HEK293 (cell line): Measurements from ENCODE around the gene RTBDN.

Experiments used
- ATF2 ChIP-seq: fragments of 450-650 bp; formaldehyde crosslinking; IDR thresholded peaks from 2 replicates; pipeline ENCODE4 v1.5.1; 2016; ENCODE audit warnings: missing biosample characterization, missing genetic modification characterization, low read depth
- BCL6B ChIP-seq: fragments of 450-650 bp; formaldehyde crosslinking; IDR thresholded peaks from 2 replicates; pipeline ENCODE4 v1.5.1; 2017; ENCODE audit warnings: missing biosample characterization, missing genetic modification characterization
- INSM2 ChIP-seq: fragments of 450-650 bp; formaldehyde crosslinking; IDR thresholded peaks from 2 replicates; pipeline ENCODE4 v1.5.1; 2016; ENCODE audit warnings: missing biosample characterization, missing genetic modification characterization
- KLF10 ChIP-seq: fragments of 450-650 bp; IDR thresholded peaks from 2 replicates; pipeline ENCODE4 v1.5.1; 2018; ENCODE audit warnings: missing biosample characterization, mild to moderate bottlenecking, missing genetic modification characterization
- REPIN1 ChIP-seq: fragments of 450-650 bp; formaldehyde crosslinking; IDR thresholded peaks from 2 replicates; pipeline ENCODE4 v1.5.1; 2017; ENCODE audit warnings: missing biosample characterization, missing genetic modification characterization, low read depth
- TCF7L2 ChIP-seq: IDR thresholded peaks from 2 replicates; pipeline ENCODE4 v1.6.1; 2011; ENCODE audit warnings: low read depth, mild to moderate bottlenecking, inconsistent platforms, low read length, moderate library complexity, borderline replicate concordance
- WT1 ChIP-seq: fragments of 450-650 bp; formaldehyde crosslinking; IDR thresholded peaks from 2 replicates; pipeline ENCODE4 v1.5.1; 2016; ENCODE audit warnings: missing biosample characterization, missing genetic modification characterization
- YY1 ChIP-seq: fragments of 450-650 bp; formaldehyde crosslinking; IDR thresholded peaks from 2 replicates; pipeline ENCODE4 v1.5.1; 2018; ENCODE audit warnings: missing biosample characterization, missing genetic modification characterization
- ZBTB20 ChIP-seq: fragments of 450-650 bp; formaldehyde crosslinking; IDR thresholded peaks from 2 replicates; pipeline ENCODE4 v1.5.1; 2016; ENCODE audit warnings: missing biosample characterization, missing genetic modification characterization
- ZBTB48 ChIP-seq: fragments of 450-650 bp; formaldehyde crosslinking; IDR thresholded peaks from 2 replicates; pipeline ENCODE4 v1.5.1; 2016; ENCODE audit warnings: missing biosample characterization, missing genetic modification characterization
- ZBTB7A ChIP-seq: fragments of 450-650 bp; formaldehyde crosslinking; IDR thresholded peaks from 2 replicates; pipeline ENCODE4 v1.5.1; 2016; ENCODE audit warnings: low read depth, missing biosample characterization, missing genetic modification characterization
- ZBTB8A ChIP-seq: fragments of 450-650 bp; formaldehyde crosslinking; IDR thresholded peaks from 2 replicates; pipeline ENCODE4 v1.5.1; 2016; ENCODE audit warnings: missing biosample characterization, missing genetic modification characterization
- ZFP69B ChIP-seq: fragments of 450-650 bp; formaldehyde crosslinking; IDR thresholded peaks from 2 replicates; pipeline ENCODE4 v1.5.1; 2016; ENCODE audit warnings: missing biosample characterization, missing genetic modification characterization
- ZNF202 ChIP-seq: fragments of 450-650 bp; formaldehyde crosslinking; IDR thresholded peaks from 2 replicates; pipeline ENCODE4 v1.5.1; 2016; ENCODE audit warnings: missing biosample characterization, missing genetic modification characterization, borderline replicate concordance
- ZNF214 ChIP-seq: fragments of 450-650 bp; formaldehyde crosslinking; IDR thresholded peaks from 2 replicates; pipeline ENCODE4 v1.5.1; 2017; ENCODE audit warnings: missing biosample characterization, mild to moderate bottlenecking, missing genetic modification characterization, borderline replicate concordance
- ZNF24 ChIP-seq: fragments of 450-650 bp; formaldehyde crosslinking; IDR thresholded peaks from 2 replicates; pipeline ENCODE4 v1.5.1; 2016; ENCODE audit warnings: missing biosample characterization, missing genetic modification characterization
- ZNF266 ChIP-seq: fragments of 450-650 bp; formaldehyde crosslinking; IDR thresholded peaks from 2 replicates; pipeline ENCODE4 v1.5.1; 2016; ENCODE audit warnings: missing biosample characterization, missing genetic modification characterization, low read depth
- ZNF280D ChIP-seq: fragments of 450-650 bp; formaldehyde crosslinking; IDR thresholded peaks from 2 replicates; pipeline ENCODE4 v1.5.1; 2016; ENCODE audit warnings: missing biosample characterization, missing genetic modification characterization
- ZNF302 ChIP-seq: fragments of 450-650 bp; formaldehyde crosslinking; IDR thresholded peaks from 2 replicates; pipeline ENCODE4 v1.5.1; 2016; ENCODE audit warnings: missing biosample characterization, missing genetic modification characterization, low read depth
- ZNF48 ChIP-seq: fragments of 450-650 bp; formaldehyde crosslinking; IDR thresholded peaks from 2 replicates; pipeline ENCODE4 v1.5.1; 2016; ENCODE audit warnings: missing biosample characterization, missing genetic modification characterization
- ZNF501 ChIP-seq: fragments of 450-650 bp; formaldehyde crosslinking; IDR thresholded peaks from 2 replicates; pipeline ENCODE4 v1.5.1; 2016; ENCODE audit warnings: missing biosample characterization, missing genetic modification characterization
- ZNF549 ChIP-seq: fragments of 450-650 bp; IDR thresholded peaks from 2 replicates; pipeline ENCODE4 v1.5.1; 2018; ENCODE audit warnings: missing biosample characterization, missing genetic modification characterization, mild to moderate bottlenecking, inconsistent platforms, moderate library complexity
- ZNF585B ChIP-seq: fragments of 450-650 bp; formaldehyde crosslinking; IDR thresholded peaks from 2 replicates; pipeline ENCODE4 v1.5.1; 2016; ENCODE audit warnings: missing biosample characterization, missing genetic modification characterization
- ZNF621 ChIP-seq: fragments of 450-650 bp; formaldehyde crosslinking; IDR thresholded peaks from 2 replicates; pipeline ENCODE4 v1.5.1; 2017; ENCODE audit warnings: missing biosample characterization, missing genetic modification characterization
- ZNF626 ChIP-seq: fragments of 450-650 bp; sonication (Bioruptor Pico); formaldehyde crosslinking; IDR thresholded peaks from 2 replicates; pipeline ENCODE4 v1.5.1; 2018; ENCODE audit warnings: missing biosample characterization, missing genetic modification characterization, inconsistent platforms
- ZNF639 ChIP-seq: fragments of 450-650 bp; formaldehyde crosslinking; IDR thresholded peaks from 2 replicates; pipeline ENCODE4 v1.5.1; 2016; ENCODE audit warnings: missing biosample characterization, missing genetic modification characterization
- ZNF660 ChIP-seq: fragments of 450-650 bp; IDR thresholded peaks from 2 replicates; pipeline ENCODE4 v1.5.1; 2018; ENCODE audit warnings: missing biosample characterization, mild to moderate bottlenecking, missing genetic modification characterization
- ZNF701 ChIP-seq: fragments of 450-650 bp; formaldehyde crosslinking; IDR thresholded peaks from 2 replicates; pipeline ENCODE4 v1.5.1; 2016; ENCODE audit warnings: missing biosample characterization, missing genetic modification characterization
- ZNF768 ChIP-seq: fragments of 450-650 bp; formaldehyde crosslinking; IDR thresholded peaks from 2 replicates; pipeline ENCODE4 v1.5.1; 2018; ENCODE audit warnings: missing biosample characterization, mild to moderate bottlenecking, missing genetic modification characterization
- ZNF777 ChIP-seq: fragments of 450-650 bp; formaldehyde crosslinking; IDR thresholded peaks from 2 replicates; pipeline ENCODE4 v1.5.1; 2017; ENCODE audit warnings: missing biosample characterization, missing genetic modification characterization, borderline replicate concordance
- ZNF791 ChIP-seq: fragments of 450-650 bp; formaldehyde crosslinking; IDR thresholded peaks from 2 replicates; pipeline ENCODE4 v1.5.1; 2016; ENCODE audit warnings: missing biosample characterization, missing genetic modification characterization
- ZNF843 ChIP-seq: fragments of 450-650 bp; formaldehyde crosslinking; IDR thresholded peaks from 2 replicates; pipeline ENCODE4 v1.5.1; 2016; ENCODE audit warnings: missing biosample characterization, missing genetic modification characterization

The RTBDN gene

GRCh38 chr19:12806242-12807081, 27.9 kb downstream of the RTBDN start, which contains the start of gene RNASEH2A (continued):
- TF ChIP-seq ZNF266 (tag by site-specific recombination) (no peak), KLF10 (tag by site-specific recombination) (peak; percentile 81; the same call in 1 of the 2 replicates), ZNF843 (0 out of 2 replicates have a peak, but pooled peaks have one; percentile 39), TCF7L2 (no peak), ZNF24 (tag by site-specific recombination) (0 out of 2 replicates have a peak, but pooled peaks have one; percentile 32), ZNF768 (tag by site-specific recombination) (no peak), ZNF501 (tag by site-specific recombination) (peak; percentile 98), ZNF777 (tag by site-specific recombination) (peak; percentile 90; the same call in 1 of the 2 replicates), ZNF639 (tag by site-specific recombination) (no peak; the same call in 1 of the 2 replicates), REPIN1 (tag by site-specific recombination) (peak; percentile 85; the same call in 1 of the 2 replicates), ZNF549 (tag by site-specific recombination) (no peak), ZNF621 (no peak), ZNF626 (tag by site-specific recombination) (no peak), ZNF280D (tag by site-specific recombination) (no peak), INSM2 (tag by site-specific recombination) (peak; percentile 41; the same call in 1 of the 2 replicates), ZNF701 (tag by site-specific recombination) (no peak), ZBTB20 (tag by site-specific recombination) (peak; percentile 99), ZNF791 (tag by site-specific recombination) (no peak), ZNF214 (tag by site-specific recombination) (no peak), YY1 (peak; percentile 42; the same call in 1 of the 2 replicates), BCL6B (tag by site-specific recombination) (no peak), ZFP69B (tag by site-specific recombination) (0 out of 2 replicates have a peak, but pooled peaks have one; percentile 46), ZBTB48 (tag by site-specific recombination) (peak; percentile 67), ZNF585B (tag by site-specific recombination) (no peak), ZNF660 (tag by site-specific recombination) (peak; percentile 42; the same call in 1 of the 2 replicates), ZNF202 (tag by site-specific recombination) (no peak), ZBTB7A (peak; percentile 70; the same call in 1 of the 2 replicates), ZNF48 (tag by site-specific recombination) (no peak), ATF2 (no peak), ZNF302 (no peak), ZBTB8A (tag by site-specific recombination) (peak; percentile 82), WT1 (tag by site-specific recombination) (peak; percentile 30; the same call in 1 of the 2 replicates)
